Gastroesophageal sphincter (tissue), 3 donors: ENCODE data around the gene ARHGAP26.

Source experiments
- POLR2AphosphoS5 ChIP-seq: sonication (generic); formaldehyde crosslinking; IDR thresholded peaks from one replicate; pipeline ENCODE4 v1.6.1; 2017; ENCODE audit warnings: antibody characterized with exemption
- TF ChIP-seq, protein P1 (sequence below), 4 experiments: fragments of 200-600 bp in 2 of 4; fragments of 450-650 bp in 2 of 4; sonication (generic) in 1 of 4; IDR thresholded peaks; one replicate each; pipeline ENCODE4 v1.5.1; 2017 to 2019; ENCODE audit warnings: antibody characterized with exemption in 4 of 4, mild to moderate bottlenecking in 2 of 4, moderate library complexity in 2 of 4

DNA sequence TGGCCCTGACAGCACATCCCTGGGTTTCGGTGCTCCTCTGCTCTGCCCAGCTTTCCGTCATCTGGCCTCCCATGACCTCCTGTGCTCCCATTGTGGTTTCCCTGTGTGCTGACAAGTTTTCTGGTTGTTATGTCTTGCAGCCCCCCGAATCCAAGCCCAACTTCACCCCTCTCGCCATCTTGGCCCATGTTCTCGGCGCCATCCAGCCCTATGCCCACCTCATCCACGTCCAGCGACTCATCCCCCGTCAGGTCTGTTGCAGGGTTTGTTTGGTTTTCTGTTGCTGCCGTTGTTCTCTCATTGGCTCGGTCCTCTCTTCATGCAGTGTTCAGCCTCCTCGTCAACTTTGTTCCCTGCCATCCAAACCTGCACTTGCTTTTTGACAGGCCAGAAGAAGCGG lies 436.9 kb downstream of the ARHGAP26 start:
- TF ChIP-seq, protein P1, sequence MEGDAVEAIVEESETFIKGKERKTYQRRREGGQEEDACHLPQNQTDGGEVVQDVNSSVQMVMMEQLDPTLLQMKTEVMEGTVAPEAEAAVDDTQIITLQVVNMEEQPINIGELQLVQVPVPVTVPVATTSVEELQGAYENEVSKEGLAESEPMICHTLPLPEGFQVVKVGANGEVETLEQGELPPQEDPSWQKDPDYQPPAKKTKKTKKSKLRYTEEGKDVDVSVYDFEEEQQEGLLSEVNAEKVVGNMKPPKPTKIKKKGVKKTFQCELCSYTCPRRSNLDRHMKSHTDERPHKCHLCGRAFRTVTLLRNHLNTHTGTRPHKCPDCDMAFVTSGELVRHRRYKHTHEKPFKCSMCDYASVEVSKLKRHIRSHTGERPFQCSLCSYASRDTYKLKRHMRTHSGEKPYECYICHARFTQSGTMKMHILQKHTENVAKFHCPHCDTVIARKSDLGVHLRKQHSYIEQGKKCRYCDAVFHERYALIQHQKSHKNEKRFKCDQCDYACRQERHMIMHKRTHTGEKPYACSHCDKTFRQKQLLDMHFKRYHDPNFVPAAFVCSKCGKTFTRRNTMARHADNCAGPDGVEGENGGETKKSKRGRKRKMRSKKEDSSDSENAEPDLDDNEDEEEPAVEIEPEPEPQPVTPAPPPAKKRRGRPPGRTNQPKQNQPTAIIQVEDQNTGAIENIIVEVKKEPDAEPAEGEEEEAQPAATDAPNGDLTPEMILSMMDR (IDR thresholded peaks at IDR 0.05), result no peak
- TF ChIP-seq POLR2AphosphoS5, result no peak
